Endothelial cell of umbilical vein (primary cell): ENCODE measurements around the gene THSD1. TPM values are rescaled to one million over a fixed set of nuclear protein-coding genes. Genes with fewer than 3 reads are reported as not detected.

ENCODE experiments used
- BruUV-seq: library from RNA; stranded (reverse); fragments of 400-500 nt; replicated peaks from 2 replicates; lab custom pipeline; 2021; lab: Mats Ljungman, UMichigan
- CTCF ChIA-PET: fragments of 300-600, 350-600 bp; sonication (Branson Sonifier 250); formaldehyde crosslinking; loops from one replicate; lab custom pipeline; 2021; ENCODE audit warnings: antibody characterized with exemption, inconsistent platforms; lab: Charles Lee
- POLR2A ChIA-PET: fragments of 300-600, 350-600 bp; sonication (Branson Sonifier 250); formaldehyde crosslinking; loops from one replicate; lab custom pipeline; 2021; ENCODE audit warnings: antibody characterized with exemption, inconsistent platforms; lab: Charles Lee
- DNase-seq: peaks from one replicate; pipeline ENCODE4 v3.0.0-alpha.2; 2011; ENCODE audit warnings: low read depth, low spot score
- FAIRE-seq: peaks from 2 replicates; lab custom pipeline; 2011; peaks lifted over from hg19 to GRCh38; lab: Jason Lieb, UNC
- H2AFZ ChIP-seq: 2 replicates; pipeline ENCODE4 v1.6.0; 2012; ENCODE audit warnings: low read depth, low read length, control low read depth, inconsistent platforms
- H3K27ac ChIP-seq: 2 replicates; pipeline ENCODE4 v1.5.1; 2011; ENCODE audit warnings: low read depth, mild to moderate bottlenecking, control low read depth, low read length, moderate library complexity; ENCODE audit not compliant: insufficient read depth
- H3K27me3 ChIP-seq, 2 experiments: 2 replicates each; pipeline versions ENCODE4 v1.6.0 to v1.6.1; 2011; ENCODE audit warnings: low read length in 2 of 2, mixed read lengths in 1 of 2; ENCODE audit not compliant: control insufficient read depth in 2 of 2, insufficient read depth in 2 of 2
- H3K36me3 ChIP-seq, 2 experiments: 2 replicates in 1 of 2; 3 replicates in 1 of 2; pipeline ENCODE4 v1.5.1; 2011; ENCODE audit warnings: low read length in 2 of 2, mild to moderate bottlenecking in 1 of 2, moderate library complexity in 1 of 2; ENCODE audit not compliant: control insufficient read depth in 2 of 2, insufficient read depth in 2 of 2; ENCODE audit errors: extremely low read depth in 1 of 2
- H3K4me1 ChIP-seq: 3 replicates; pipeline ENCODE4 v1.5.1; 2011; ENCODE audit warnings: mild to moderate bottlenecking, low read length; ENCODE audit not compliant: control insufficient read depth, insufficient read depth; ENCODE audit errors: extremely low read depth
- H3K4me2 ChIP-seq: 2 replicates; pipeline ENCODE4 v1.6.1; 2011; ENCODE audit warnings: low read length, control low read depth, mixed read lengths; ENCODE audit not compliant: insufficient read depth
- H3K4me3 ChIP-seq, 3 experiments: fragments of 200-600 bp in 1 of 3; sonication (generic), shearing (Covaris generic) in 1 of 3; replicated peaks in 1 of 3; 2 replicates each; pipeline ENCODE4 v1.5.1; 2011 to 2016; ENCODE audit warnings: control low read depth in 3 of 3, low read length in 3 of 3, mild to moderate bottlenecking in 2 of 3, inconsistent platforms in 1 of 3, low read depth in 1 of 3, moderate library complexity in 1 of 3; ENCODE audit not compliant: insufficient read depth in 1 of 3
- H3K79me2 ChIP-seq: 2 replicates; pipeline ENCODE4 v1.6.0; 2012; ENCODE audit warnings: low read length, inconsistent platforms; ENCODE audit not compliant: control insufficient read depth, insufficient read depth
- H3K9ac ChIP-seq: replicated peaks from 2 replicates; pipeline ENCODE3; 2011; ENCODE audit warnings: low read length, control low read depth; ENCODE audit not compliant: insufficient read depth; ENCODE audit errors: extremely low read depth
- H3K9me1 ChIP-seq: replicated peaks from 3 replicates; pipeline ENCODE4 v1.6.0; 2011; ENCODE audit warnings: mild to moderate bottlenecking, low read length; ENCODE audit not compliant: control insufficient read depth, insufficient read depth; ENCODE audit errors: extremely low read depth
- H3K9me3 ChIP-seq: replicated peaks from 2 replicates; pipeline ENCODE4 v1.5.1; 2012; ENCODE audit warnings: low read length, inconsistent platforms; ENCODE audit not compliant: control insufficient read depth, insufficient read depth
- H4K20me1 ChIP-seq: replicated peaks from 2 replicates; pipeline ENCODE3; 2011; ENCODE audit warnings: mild to moderate bottlenecking, low read length; ENCODE audit not compliant: control insufficient read depth, insufficient read depth; ENCODE audit errors: extremely low read depth
- EZH2 ChIP-seq: IDR thresholded peaks from 2 replicates; pipeline ENCODE4 v1.6.1; 2012; ENCODE audit warnings: borderline replicate concordance, low read depth, mild to moderate bottlenecking, moderate library complexity, low read length, inconsistent platforms; ENCODE audit not compliant: severe bottlenecking
- FOS ChIP-seq: IDR thresholded peaks from 2 replicates; pipeline ENCODE4 v1.6.1; 2011; ENCODE audit warnings: mild to moderate bottlenecking, low read length, moderate library complexity, borderline replicate concordance; ENCODE audit not compliant: insufficient read depth
- GATA2 ChIP-seq: IDR thresholded peaks from 2 replicates; pipeline ENCODE4 v1.7.0; 2011; ENCODE audit warnings: low read depth, mild to moderate bottlenecking, moderate library complexity, mixed read lengths, low read length; ENCODE audit not compliant: insufficient read length, insufficient read depth
- JUN ChIP-seq: IDR thresholded peaks from 2 replicates; pipeline ENCODE4 v1.6.1; 2011; ENCODE audit warnings: borderline replicate concordance, low read depth; ENCODE audit not compliant: insufficient read length, insufficient read depth
- MAX ChIP-seq: IDR thresholded peaks from 2 replicates; pipeline ENCODE4 v1.6.1; 2011; ENCODE audit not compliant: insufficient read depth, insufficient read length
- MYC ChIP-seq: IDR thresholded peaks from one replicate; pipeline ENCODE4 v1.6.1; 2011; ENCODE audit warnings: mild to moderate bottlenecking, low read depth, low read length
- POLR2A ChIP-seq: IDR thresholded peaks from 2 replicates; pipeline ENCODE4 v1.6.1; 2012; ENCODE audit warnings: low read depth, mild to moderate bottlenecking, control low read depth, low read length
- POLR2AphosphoS5 ChIP-seq: IDR thresholded peaks from 2 replicates; pipeline ENCODE4 v1.6.1; 2012; ENCODE audit warnings: low read depth, mild to moderate bottlenecking, control low read depth, low read length, moderate library complexity; ENCODE audit not compliant: insufficient read depth
- dilution Hi-C: fragments of 300-500 bp; cut with MboI; formaldehyde crosslinking; loops from one replicate; pipeline ENCODE4 v1.15.0; 2019; ENCODE audit warnings: low sequenced_read_pairs; ENCODE audit not compliant: extremely low pct_ligation_motif_present
- intact Hi-C: fragments of 100-400 bp; cut with micrococcal nuclease; formaldehyde crosslinking; loops from one replicate; pipeline ENCODE4 v1.10.0; 2022
- polyA plus RNA-seq, 4 experiments: library from polyadenylated mRNA; depleted of rRNA in 3 of 4; stranded (reverse) in 3 of 4; unstranded in 1 of 4; fragments of >200 nt; gene quantifications; 2 replicates each; pipeline versions ENCODE4 v1.2.1 to v1.2.3, GENCODE V29; 2011 to 2012; ENCODE audit warnings: missing spikeins in 1 of 4
- total RNA-seq: library from RNA; stranded (reverse); gene quantifications from 2 replicates; pipeline ENCODE4 v1.2.3, GENCODE V29; 2021
- TF ChIP-seq, protein P1 (sequence below), 2 donors: IDR thresholded peaks; 1 replicate in 1 of 2; 2 replicates in 1 of 2; pipeline ENCODE4 v1.5.1; 2011; ENCODE audit warnings: low read length in 2 of 2, mild to moderate bottlenecking in 2 of 2, moderate library complexity in 2 of 2, control low read depth in 1 of 2, inconsistent platforms in 1 of 2, low read depth in 1 of 2; ENCODE audit not compliant: insufficient read depth in 1 of 2; ENCODE audit errors: extremely low read depth in 1 of 2

Gene THSD1
- total and polyA plus RNA-seq, 2 donors (not counting 3 experiments of a cell fraction or from before 2014, with no cell fraction given): 25.4 to 27.6 TPM

GRCh38 chr13:52447815-52448552 lies 42.0 kb upstream of the THSD1 start:
- dilution Hi-C loops: no loop called here
- Histone ChIP-seq H3K27me3 (no peaks in the 10 kb centered on the region), H3K9ac (no peak overlapping the region), H3K4me1 (peaks cover 20% of the 10 kb centered on the region), H3K4me3 (peak overlapping the region in 1 of 3 experiments; percentile 99), H3K9me1 (no peaks in the 10 kb centered on the region), H4K20me1 (no peaks in the 10 kb centered on the region), H3K36me3 (peaks cover 0 to 8% of the 10 kb centered on the region in 2 experiments), H2AFZ (no peak overlapping the region), H3K79me2 (peaks cover 51% of the 10 kb centered on the region), H3K9me3 (no peaks in the 10 kb centered on the region), H3K4me2 (peak overlapping the region; percentile 99), H3K27ac (no peak overlapping the region)
- FAIRE-seq (no peak), DNase-seq (no peak)
- ChIA-PET CTCF (interaction anchor here (1.6 to 5.4 kb wide), 6 partner anchors 9 to 103 kb away, joined by 5 to 210 read pairs (median 76); partner anchors contain the start of gene THSD1), POLR2A (interaction anchor here (0.7 to 4.0 kb wide), 5 partner anchors 20 to 99 kb away, joined by 3 to 16 read pairs (median 4); partner anchors contain the start of gene THSD1)
- no peak for TF ChIP-seq EZH2
- no peak for TF ChIP-seq JUN
- no peak for TF ChIP-seq FOS
- TF ChIP-seq POLR2AphosphoS5: no peak
- TF ChIP-seq GATA2: no peak
- TF ChIP-seq, protein P1, sequence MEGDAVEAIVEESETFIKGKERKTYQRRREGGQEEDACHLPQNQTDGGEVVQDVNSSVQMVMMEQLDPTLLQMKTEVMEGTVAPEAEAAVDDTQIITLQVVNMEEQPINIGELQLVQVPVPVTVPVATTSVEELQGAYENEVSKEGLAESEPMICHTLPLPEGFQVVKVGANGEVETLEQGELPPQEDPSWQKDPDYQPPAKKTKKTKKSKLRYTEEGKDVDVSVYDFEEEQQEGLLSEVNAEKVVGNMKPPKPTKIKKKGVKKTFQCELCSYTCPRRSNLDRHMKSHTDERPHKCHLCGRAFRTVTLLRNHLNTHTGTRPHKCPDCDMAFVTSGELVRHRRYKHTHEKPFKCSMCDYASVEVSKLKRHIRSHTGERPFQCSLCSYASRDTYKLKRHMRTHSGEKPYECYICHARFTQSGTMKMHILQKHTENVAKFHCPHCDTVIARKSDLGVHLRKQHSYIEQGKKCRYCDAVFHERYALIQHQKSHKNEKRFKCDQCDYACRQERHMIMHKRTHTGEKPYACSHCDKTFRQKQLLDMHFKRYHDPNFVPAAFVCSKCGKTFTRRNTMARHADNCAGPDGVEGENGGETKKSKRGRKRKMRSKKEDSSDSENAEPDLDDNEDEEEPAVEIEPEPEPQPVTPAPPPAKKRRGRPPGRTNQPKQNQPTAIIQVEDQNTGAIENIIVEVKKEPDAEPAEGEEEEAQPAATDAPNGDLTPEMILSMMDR (IDR thresholded peaks at IDR 0.05; ENCODE audit: extremely low read depth in 1 of 2, insufficient read depth in 1 of 2, low read depth in 1 of 2, low read length in 2 of 2): no peak
- no peak for TF ChIP-seq MYC
- no peak for TF ChIP-seq POLR2A
- TF ChIP-seq MAX: no peak
- intact Hi-C loops: no loop called here
- no TSS peak for BruUV-seq
